Stimulated activated CD4-positive, alpha-beta T cell treated with anti-CD3 and anti-CD28 coated beads, Interleukin-15, amount 100 ng/mL, for 1 hour (primary cell): ENCODE results near the gene HTATSF1.
A peak's percentile ranks its signal among the peaks of the same experiment; 100 is the strongest.

Experiments
- DNase-seq, 2 donors: peaks; one replicate each; pipeline ENCODE4 v3.0.0-alpha.2; 2020; ENCODE audit warnings: low read depth in 1 of 2, low spot score in 1 of 2

Gene HTATSF1

DNA sequence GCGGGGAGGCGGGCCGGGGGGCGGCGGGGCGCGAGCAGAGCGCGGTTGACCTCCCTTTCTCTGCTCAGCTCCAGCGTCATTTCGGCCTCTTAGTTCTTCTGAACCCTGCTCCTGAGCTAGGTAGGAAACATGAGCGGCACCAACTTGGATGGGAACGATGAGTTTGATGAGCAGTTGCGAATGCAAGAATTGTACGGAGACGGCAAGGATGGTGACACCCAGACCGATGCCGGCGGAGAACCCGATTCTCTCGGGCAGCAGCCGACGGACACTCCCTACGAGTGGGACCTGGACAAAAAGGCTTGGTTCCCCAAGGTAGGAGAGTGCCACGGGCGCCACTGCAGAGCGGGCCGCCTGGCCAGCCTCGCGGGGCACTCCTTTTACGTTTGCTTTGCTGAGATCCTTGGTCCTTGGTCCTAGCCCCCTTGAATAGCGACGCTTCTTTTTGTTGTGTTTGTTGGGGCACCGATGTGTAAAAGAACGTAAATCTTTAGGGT lies at the start of gene HTATSF1:
HTATSF1 (plus strand) TSS at position 37 of the 497 bp plus-strand sequence; CDS start at position 130, 93 bp downstream.
- DNase-seq: peak in 1 of 2 donors; percentile 3

DNA sequence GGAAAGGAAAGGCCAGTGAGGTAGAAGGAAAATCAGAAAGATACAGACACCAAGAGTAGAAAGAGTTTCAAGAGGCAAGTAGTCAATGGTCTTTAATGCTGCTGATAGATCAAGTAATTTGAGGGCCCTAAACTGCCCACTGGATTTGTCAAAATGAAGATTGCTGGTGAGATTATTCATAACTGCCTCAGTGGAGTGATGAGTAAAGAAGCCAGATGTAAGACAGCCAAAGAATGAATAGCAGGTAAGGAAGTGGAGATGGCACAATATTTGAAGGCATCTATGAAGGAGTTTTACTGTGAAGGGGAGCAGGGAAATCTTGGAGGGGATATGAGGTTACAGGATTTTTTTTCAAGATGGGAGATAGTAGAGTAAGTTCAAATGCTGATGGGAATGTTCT lies 49.4 kb upstream of the HTATSF1 start:
- DNase-seq: no peak

DNA sequence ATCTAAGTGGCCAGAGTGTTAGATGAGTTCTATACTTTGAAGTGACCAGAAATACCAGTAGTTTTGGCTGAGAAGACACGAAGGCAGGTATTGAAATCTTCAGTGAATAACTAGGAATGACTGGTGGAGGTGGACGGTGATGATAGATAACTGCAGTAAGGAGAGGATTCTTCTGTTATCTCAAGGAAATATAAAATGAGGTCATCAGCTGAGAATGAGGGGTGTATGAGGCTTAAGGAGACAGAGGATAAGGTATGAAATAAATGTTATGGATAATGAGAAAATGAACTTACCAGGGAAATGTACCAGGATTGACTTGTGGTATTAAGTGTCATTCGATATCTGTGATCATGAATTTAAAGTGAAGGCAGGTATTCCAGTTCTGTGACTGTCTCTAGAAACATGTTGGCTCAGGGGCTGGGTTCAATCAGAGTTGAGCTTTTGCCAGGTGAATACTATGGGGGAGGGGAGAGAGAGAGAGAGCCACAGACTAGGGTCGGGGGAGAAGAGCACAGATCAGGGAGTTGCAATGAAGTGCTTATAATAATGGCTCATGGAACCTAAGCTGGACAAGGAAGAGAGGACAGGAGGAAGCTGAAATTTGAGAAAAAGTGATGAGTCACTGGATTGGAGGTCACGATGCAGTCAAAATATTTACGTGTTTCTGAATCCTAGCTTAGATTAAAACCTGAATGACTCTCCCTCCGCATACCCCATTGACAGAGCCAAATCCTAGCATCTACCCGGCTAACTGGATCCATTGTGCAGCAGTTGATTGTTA lies 47.2 kb upstream of the HTATSF1 start:
- DNase-seq: no peak

DNA sequence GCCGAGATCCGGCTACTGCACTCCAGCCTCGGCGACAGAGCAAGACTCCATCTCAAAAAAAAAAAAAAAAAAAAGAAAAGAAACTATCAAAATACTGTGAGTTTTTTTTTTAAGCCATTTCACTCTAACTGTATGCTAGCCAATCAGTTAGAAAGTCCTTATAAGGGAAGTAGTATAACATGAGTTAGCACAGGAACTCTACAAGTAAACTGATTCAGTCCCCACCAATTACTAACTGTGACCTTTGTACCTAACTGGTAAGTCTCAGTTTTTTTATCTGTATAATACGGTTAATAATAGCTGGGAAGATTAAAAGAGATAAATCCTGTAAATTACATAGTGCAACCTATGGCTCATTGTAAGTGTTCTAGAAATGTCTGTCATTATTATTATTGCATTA lies 44.8 kb upstream of the HTATSF1 start:
- no peak for DNase-seq

- no peak for DNase-seq
These were observed 44.3 kb upstream of the HTATSF1 start for GRCh38 chrX:136453114-136453513.

DNA sequence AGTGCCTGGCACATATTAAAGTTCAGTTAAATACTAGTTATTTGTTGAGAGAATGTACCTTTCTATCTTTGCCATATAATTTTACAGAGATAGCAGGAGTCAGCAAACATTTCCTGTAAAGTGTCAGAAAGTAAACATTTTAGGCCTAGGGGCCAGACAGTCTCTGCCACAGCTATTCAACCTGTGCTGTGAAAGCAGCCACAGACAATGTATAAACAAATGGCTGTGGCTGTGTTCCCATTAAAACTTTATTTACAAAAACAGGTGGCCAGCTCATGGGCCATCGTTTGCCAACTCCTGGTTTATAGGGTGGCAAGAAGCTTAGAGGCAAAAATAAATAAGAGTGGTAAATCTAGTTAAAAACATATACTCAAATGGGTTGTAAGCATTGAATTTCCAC lies 43.6 kb upstream of the HTATSF1 start:
- no peak for DNase-seq

- no peak for DNase-seq
These were observed 41.3 kb upstream of the HTATSF1 start for GRCh38 chrX:136456133-136456532.

DNA sequence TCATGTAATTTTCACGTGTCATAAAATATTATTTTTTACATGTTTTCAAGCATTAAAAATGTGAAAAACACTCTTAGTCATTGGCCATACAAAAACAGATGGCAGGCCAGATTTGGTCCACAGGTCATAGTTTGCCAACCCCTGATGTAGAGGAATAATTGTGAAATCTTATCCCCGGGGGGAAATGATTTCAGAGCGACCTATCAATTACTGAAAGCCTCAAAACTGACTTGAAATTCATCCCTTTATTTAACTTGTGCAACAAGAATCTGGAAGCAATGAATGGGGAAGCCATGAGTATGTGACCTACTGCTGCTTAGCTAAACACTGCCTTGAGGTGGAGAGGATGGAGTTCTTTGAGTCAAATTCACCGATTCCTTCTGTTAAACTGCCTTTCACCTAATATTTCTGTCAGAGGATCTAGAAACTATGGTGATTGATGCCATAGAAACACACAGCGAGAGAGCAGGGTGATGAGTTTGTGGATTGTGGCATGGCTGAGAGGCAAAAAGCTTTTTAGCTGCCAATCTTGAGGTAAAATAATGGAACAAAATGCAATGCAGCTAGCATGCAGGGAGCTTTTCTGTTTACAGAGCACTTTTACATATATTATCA lies 40.0 kb upstream of the HTATSF1 start:
- no peak for DNase-seq

DNA sequence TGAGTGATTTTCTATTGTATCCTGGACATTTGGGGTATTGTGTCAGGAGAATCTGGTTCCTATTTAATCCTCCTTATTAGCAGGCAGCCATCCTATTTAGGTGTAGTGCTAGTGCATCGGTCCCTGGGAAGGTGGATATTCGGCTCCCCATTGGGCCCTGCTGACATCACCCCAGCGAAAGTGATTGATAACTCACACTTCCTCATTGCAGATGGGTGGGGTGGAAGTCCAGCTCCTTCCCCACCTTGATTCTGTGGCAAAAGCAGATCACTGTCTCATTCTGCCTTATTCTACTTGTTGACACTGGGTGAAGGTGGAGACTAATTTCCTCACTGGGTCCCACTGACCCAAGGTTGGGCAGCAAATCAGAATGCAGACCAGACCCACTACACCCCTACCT lies 32.8 kb upstream of the HTATSF1 start:
- DNase-seq: no peak

- no peak for DNase-seq
These were observed 30.1 kb upstream of the HTATSF1 start for GRCh38 chrX:136467303-136467702.

- no peak for DNase-seq
These were observed 28.8 kb upstream of the HTATSF1 start for GRCh38 chrX:136468391-136469103.

GRCh38 chrX:136473663-136474062 lies 23.7 kb upstream of the HTATSF1 start:
- DNase-seq: no peak

DNA sequence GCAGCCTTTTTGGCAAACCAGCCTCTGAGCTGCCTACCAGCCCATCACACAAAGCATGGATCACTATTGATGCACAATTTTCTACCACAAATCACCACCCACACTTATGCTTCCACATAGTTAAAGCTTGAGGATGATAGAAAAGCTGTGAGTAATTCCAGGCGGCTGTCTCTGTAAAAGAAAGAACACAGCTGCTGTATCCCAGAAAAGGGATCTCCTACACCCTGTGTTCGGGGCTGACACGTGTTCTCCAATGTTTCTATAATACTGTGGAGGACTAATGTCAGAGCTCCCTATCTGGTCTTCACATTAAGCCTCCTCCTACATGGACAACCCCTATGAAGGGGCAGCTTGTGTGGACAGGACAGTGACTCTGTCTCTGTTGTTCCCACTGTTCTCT lies 22.2 kb upstream of the HTATSF1 start:
- no peak for DNase-seq

- no peak for DNase-seq
These were observed 20.9 kb upstream of the HTATSF1 start for GRCh38 chrX:136476501-136476900.

GRCh38 chrX:136477026-136477425 lies 20.4 kb upstream of the HTATSF1 start:
- DNase-seq: no peak

- DNase-seq: no peak
These were observed 17.0 kb upstream of the HTATSF1 start for GRCh38 chrX:136480383-136480782.

DNA sequence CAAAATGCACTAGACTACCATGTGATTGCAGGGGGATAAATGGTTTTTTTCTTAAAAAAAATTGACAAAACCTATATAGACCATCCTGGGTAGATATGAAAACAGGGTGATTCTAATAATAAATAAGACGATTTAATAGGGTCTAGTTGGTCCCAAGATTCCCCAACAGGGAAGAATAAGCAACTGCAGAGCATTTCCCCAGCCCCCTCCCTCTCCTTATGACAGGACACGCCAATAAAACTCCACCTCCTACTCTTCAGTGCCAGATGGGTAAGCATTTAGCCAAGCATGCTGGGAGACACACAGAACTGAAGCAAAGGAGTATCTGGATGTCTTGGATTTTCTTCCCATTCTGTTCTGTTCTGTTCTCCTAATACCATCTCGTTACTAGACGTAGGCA lies 9.7 kb upstream of the HTATSF1 start, which contains the start of gene BRS3:
BRS3 (plus strand) TSS at position 301 of the 400 bp plus-strand sequence. CDS start 168 bp downstream, outside the sequence.
- DNase-seq: no peak

DNA sequence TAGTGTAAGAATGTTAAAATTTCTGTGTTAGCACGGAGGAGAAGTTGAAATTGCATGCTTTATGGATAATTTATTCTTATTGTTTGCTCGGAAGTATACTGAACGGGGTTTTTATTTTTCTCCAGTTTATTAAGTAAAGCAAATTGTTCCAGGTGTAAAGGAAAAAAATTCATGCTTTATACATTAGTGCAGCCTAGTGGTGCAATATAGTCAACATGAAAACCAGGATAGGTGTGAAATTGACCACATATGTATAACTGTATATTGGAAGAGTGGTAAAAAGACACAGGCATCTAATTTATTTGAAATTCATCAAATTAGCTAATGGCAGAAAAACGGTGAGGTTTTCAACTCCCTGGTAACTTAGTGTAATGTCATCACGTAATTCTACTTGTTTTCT lies 8.7 kb upstream of the HTATSF1 start:
- DNase-seq: no peak

- DNase-seq: no peak
These were observed 5.6 kb upstream of the HTATSF1 start for GRCh38 chrX:136491832-136492231.

DNA sequence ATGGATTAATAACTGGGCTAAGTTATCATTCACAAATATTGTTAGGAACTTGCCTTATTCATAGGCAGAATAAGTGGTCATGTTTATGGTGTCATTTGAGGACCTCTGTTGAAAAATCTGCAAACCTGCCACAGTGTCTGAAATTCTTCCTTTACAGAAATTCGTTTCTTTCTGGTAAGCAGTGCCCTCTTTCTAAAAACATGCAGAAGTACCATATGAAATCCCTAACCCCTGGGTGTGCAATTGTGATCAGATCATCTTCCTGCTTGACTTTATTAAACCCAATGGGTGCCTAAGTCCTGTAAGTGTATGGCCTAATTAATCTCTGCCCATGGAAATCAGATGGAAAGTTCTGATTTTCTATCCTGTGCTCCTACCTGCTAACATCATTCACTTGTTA lies 4.4 kb upstream of the HTATSF1 start:
- no peak for DNase-seq

DNA sequence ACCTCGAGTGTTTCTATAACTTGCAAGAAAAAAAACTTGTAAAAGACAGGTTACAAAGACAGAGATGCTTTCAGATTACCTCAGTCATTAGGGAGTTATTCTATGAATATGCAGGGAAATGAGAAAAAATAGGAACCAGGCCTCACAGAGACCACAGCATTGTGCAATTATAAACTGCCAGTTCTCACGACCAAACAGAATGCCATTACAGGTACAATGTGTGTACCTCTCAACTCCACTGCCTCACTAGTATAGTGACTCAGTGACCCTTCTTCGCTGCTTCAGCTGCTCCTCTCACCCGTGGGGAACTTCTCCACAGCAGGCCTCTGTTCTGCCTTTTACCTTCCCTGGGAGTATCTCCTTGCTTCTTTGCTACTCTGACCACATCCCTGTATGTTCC lies 2.3 kb upstream of the HTATSF1 start:
- no peak for DNase-seq
